Measurements from ENCODE around the gene SLC7A7.

DNA sequence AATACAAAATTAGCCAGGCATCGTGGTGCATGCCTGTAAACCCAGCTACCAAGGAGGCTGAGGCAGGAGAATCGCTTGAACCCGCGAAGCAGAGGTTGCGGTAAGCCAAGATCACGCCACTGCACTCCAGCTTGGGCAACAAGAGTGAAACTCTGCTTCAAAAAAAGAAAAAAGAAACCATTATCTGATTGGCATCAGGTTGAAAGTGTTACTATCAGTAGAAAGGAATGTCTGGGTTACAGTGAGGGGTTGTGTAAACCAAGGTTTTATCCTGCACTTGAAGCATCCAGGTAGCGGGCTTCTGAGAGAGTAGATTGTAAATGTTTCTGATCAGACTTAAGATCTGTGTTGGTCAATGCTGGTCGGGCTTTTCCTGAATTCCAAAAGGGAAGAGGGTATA is 62.8 kb downstream of the SLC7A7 start:
- TF ChIP-seq, protein P1, sequence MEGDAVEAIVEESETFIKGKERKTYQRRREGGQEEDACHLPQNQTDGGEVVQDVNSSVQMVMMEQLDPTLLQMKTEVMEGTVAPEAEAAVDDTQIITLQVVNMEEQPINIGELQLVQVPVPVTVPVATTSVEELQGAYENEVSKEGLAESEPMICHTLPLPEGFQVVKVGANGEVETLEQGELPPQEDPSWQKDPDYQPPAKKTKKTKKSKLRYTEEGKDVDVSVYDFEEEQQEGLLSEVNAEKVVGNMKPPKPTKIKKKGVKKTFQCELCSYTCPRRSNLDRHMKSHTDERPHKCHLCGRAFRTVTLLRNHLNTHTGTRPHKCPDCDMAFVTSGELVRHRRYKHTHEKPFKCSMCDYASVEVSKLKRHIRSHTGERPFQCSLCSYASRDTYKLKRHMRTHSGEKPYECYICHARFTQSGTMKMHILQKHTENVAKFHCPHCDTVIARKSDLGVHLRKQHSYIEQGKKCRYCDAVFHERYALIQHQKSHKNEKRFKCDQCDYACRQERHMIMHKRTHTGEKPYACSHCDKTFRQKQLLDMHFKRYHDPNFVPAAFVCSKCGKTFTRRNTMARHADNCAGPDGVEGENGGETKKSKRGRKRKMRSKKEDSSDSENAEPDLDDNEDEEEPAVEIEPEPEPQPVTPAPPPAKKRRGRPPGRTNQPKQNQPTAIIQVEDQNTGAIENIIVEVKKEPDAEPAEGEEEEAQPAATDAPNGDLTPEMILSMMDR (conservative IDR thresholded peaks at IDR 0.05; ENCODE audit: low read length): no peak
- TF ChIP-seq EZH2phosphoT487 (IDR thresholded peaks at IDR 0.05; ENCODE audit: borderline replicate concordance): no peak

All from Loucy (cell line).